DOHH2 (cell line): ENCODE results near the gene ANKRD39.
"Not testable (repeated sequence)": the region's sequence is repeated elsewhere in the genome, so short reads cannot be mapped to it uniquely, and the experiment has no call there.

Experiments used
- H3F3A ChIP-seq: fragments of 200-600 bp; sonication (generic), shearing (Covaris generic); 2 replicates; pipeline ENCODE4 v1.6.0; 2016; ENCODE audit warnings: antibody characterized with exemption, mild to moderate bottlenecking; ENCODE audit not compliant: control insufficient read depth, insufficient read depth
- H3K27ac ChIP-seq: fragments of 200-600 bp; sonication (generic); 2 replicates; pipeline ENCODE4 v1.5.1; 2014; ENCODE audit warnings: low read depth, mild to moderate bottlenecking, low read length, moderate library complexity
- H3K27me3 ChIP-seq: fragments of 200-600 bp; sonication (generic); 2 replicates; pipeline ENCODE4 v1.6.1; 2014; ENCODE audit warnings: mild to moderate bottlenecking, low read length, mixed read lengths; ENCODE audit not compliant: control insufficient read depth
- H3K36me3 ChIP-seq: fragments of 200-600 bp; sonication (generic); 2 replicates; pipeline ENCODE4 v1.6.1; 2014; ENCODE audit warnings: mild to moderate bottlenecking, low read length, moderate library complexity, mixed read lengths; ENCODE audit not compliant: control insufficient read depth
- H3K4me1 ChIP-seq: fragments of 200-600 bp; sonication (generic); 2 replicates; pipeline ENCODE4 v1.6.1; 2014; ENCODE audit warnings: mild to moderate bottlenecking, low read length, mixed read lengths; ENCODE audit not compliant: control insufficient read depth
- H3K4me2 ChIP-seq: fragments of 200-600 bp; sonication (generic); 2 replicates; pipeline ENCODE4 v1.6.0; 2014; ENCODE audit warnings: mild to moderate bottlenecking, low read length, moderate library complexity
- H3K4me3 ChIP-seq: fragments of 200-600 bp; sonication (generic); 2 replicates; pipeline ENCODE4 v1.5.1; 2014; ENCODE audit warnings: mild to moderate bottlenecking, low read length, mixed read lengths
- H3K79me2 ChIP-seq: fragments of 200-600 bp; sonication (generic); 2 replicates; pipeline ENCODE4 v1.6.1; 2014; ENCODE audit warnings: mild to moderate bottlenecking, low read length, mixed read lengths; ENCODE audit not compliant: control insufficient read depth
- H3K9me2 ChIP-seq: fragments of 200-600 bp; sonication (generic); replicated peaks from 2 replicates; pipeline ENCODE4 v1.6.1; 2014; ENCODE audit warnings: mild to moderate bottlenecking, low read length, mixed read lengths; ENCODE audit not compliant: control insufficient read depth
- H3K9me3 ChIP-seq: fragments of 200-600 bp; sonication (generic); 2 replicates; pipeline ENCODE4 v1.6.1; 2014; ENCODE audit warnings: antibody characterized with exemption, low read length, mixed read lengths; ENCODE audit not compliant: control insufficient read depth, insufficient read depth
- H4K20me1 ChIP-seq: fragments of 200-600 bp; sonication (generic); 2 replicates; pipeline ENCODE4 v1.6.0; 2014; ENCODE audit warnings: low read depth, mild to moderate bottlenecking, antibody characterized with exemption, low read length, moderate library complexity; ENCODE audit not compliant: control insufficient read depth, insufficient read depth
- EZH2phosphoT487 ChIP-seq: fragments of 200-600 bp; sonication (generic); IDR thresholded peaks from 2 replicates; pipeline ENCODE4 v1.6.1; 2017; ENCODE audit warnings: borderline replicate concordance, mild to moderate bottlenecking, antibody characterized with exemption, low read length, moderate library complexity, mixed read lengths
- TF ChIP-seq, protein P1 (sequence below): fragments of 200-600 bp; sonication (generic); IDR thresholded peaks from one replicate; pipeline ENCODE4 v1.5.1; 2014; ENCODE audit warnings: antibody characterized with exemption, mild to moderate bottlenecking, low read depth, low read length; ENCODE audit not compliant: poor library complexity, severe bottlenecking

Gene ANKRD39

DNA sequence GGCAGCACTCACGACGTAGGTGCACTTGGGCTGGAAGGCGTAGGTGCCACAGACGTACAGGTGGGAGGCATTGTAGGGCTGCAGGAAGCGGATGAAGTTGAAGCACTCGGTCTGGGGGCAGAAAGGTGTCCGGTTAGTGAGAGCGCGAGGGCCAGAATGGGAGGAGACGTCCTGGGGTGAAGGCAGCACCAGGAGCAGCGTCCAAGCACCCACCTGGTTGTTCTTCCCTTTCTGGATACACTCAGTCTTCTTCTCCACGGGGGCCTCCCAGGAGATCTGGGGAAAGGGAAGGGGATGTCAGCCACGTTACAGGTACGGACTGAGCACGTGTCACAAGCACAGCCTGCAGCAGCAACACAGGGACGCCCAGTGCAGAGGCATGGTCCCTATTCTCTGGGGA lies 7.8 kb upstream of the ANKRD39 start:
- no peak overlapping the region for H3K4me2 ChIP-seq
- TF ChIP-seq EZH2phosphoT487, result no peak
- TF ChIP-seq, protein P1, sequence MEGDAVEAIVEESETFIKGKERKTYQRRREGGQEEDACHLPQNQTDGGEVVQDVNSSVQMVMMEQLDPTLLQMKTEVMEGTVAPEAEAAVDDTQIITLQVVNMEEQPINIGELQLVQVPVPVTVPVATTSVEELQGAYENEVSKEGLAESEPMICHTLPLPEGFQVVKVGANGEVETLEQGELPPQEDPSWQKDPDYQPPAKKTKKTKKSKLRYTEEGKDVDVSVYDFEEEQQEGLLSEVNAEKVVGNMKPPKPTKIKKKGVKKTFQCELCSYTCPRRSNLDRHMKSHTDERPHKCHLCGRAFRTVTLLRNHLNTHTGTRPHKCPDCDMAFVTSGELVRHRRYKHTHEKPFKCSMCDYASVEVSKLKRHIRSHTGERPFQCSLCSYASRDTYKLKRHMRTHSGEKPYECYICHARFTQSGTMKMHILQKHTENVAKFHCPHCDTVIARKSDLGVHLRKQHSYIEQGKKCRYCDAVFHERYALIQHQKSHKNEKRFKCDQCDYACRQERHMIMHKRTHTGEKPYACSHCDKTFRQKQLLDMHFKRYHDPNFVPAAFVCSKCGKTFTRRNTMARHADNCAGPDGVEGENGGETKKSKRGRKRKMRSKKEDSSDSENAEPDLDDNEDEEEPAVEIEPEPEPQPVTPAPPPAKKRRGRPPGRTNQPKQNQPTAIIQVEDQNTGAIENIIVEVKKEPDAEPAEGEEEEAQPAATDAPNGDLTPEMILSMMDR, result no peak

DNA sequence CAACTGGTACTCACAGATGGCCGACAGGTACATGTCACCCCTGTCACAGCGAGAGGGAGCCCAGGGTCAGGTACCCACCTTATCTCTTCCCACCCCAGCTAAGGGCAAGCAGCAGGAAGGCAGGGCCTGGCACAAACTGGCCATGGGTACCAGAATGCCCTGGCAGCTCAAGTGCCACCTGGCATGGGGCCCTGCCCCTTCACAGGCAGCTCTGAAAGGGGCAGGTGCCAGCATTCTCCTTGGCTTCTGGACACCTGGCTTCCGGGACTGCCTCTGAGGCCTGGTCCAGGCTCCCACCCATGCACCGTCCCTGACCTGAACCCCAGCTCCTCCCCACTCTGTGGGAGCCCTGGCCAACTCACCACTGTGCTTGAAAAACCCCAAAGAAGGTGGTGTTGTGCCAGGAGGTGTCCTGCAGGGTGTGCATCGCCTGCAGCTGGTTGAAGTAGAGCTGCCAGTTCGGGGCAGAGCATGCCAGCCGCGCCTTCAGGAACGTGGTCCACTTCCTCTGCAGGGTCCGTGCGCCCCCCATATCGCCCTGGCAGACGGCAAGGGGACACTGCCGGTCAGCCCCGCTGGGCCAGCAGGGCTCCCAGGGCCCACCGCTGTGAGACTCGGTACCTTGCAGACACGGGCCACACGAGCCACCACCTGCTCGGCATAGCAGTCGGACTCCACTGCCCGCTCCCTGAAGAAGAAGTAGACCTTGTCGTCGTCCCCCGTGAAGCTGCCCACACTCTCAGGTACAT lies 6.7 kb upstream of the ANKRD39 start:
- Histone ChIP-seq H3K4me2 (no peak overlapping the region), H3K79me2 (no peaks in the 10 kb centered on the region), H3K9me2 (no peaks in the 10 kb centered on the region), H3K4me3 (no peak overlapping the region), H3F3A (no peaks in the 10 kb centered on the region), H4K20me1 (no peaks in the 10 kb centered on the region), H3K4me1 (peaks cover 14% of the 10 kb centered on the region), H3K27ac (no peak overlapping the region), H3K36me3 (no peaks in the 10 kb centered on the region), H3K9me3 (no peaks in the 10 kb centered on the region), H3K27me3 (peaks cover 39% of the 10 kb centered on the region)
- no peak for TF ChIP-seq EZH2phosphoT487
- TF ChIP-seq, protein P1, result no peak

More for the DNA sequence above, 7.8 kb upstream of the ANKRD39 start:
- Histone ChIP-seq H3K27me3 (peaks cover 44% of the 10 kb centered on the region), H3K27ac (no peak overlapping the region), H4K20me1 (no peaks in the 10 kb centered on the region), H3K9me2 (no peaks in the 10 kb centered on the region), H3F3A (no peaks in the 10 kb centered on the region), H3K9me3 (no peaks in the 10 kb centered on the region), H3K4me1 (peaks cover 14% of the 10 kb centered on the region), H3K4me3 (no peak overlapping the region), H3K36me3 (no peaks in the 10 kb centered on the region), H3K79me2 (no peaks in the 10 kb centered on the region)

DNA sequence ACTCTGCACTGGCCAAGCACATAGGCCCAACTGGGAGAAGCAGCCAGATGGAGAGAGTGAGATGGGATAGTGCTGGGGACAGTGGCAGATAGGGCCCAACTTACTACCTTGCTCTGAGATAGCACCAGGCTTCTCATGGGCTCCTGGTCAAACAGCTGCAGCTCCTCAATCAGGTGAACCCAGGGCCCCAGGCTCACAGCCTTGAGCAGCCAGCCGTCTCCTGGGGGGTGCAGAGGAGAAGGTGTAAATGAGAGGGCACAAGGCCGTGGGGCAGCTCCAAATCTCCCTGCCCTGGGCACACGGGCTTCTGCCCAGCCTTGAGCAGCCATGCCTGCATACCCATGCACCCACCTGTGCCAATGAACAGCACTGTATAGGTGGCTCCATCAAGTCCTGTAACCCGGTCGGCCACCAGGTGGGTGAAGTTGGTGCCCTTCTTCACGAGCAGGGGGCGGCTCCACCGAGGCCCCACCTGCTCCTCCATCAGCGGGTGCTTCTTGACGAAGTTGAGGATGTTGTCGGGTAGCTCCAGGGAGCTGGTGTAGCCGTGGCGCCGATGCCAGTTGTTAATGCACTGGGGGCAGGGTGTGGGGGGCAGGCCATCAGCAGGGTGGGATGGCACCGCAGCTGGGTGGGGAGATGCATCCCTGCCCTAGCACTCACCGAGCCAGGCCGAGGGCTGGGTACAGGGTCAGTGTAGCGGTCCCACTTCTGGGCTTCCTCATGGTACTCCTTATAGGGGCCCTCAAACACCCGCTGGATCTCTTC lies 5.9 kb upstream of the ANKRD39 start:
- no peaks in the 10 kb centered on the region for H3F3A ChIP-seq
- no peaks in the 10 kb centered on the region for H3K9me3 ChIP-seq
- H3K79me2 ChIP-seq, result no peaks in the 10 kb centered on the region
- H3K36me3 ChIP-seq, result no peaks in the 10 kb centered on the region
- H3K27ac ChIP-seq, result no peak overlapping the region
- H3K9me2 ChIP-seq, result no peaks in the 10 kb centered on the region
- H4K20me1 ChIP-seq, result no peaks in the 10 kb centered on the region
- no peak overlapping the region for H3K4me3 ChIP-seq
- no peak overlapping the region for H3K4me2 ChIP-seq
- TF ChIP-seq, protein P1, result no peak
- TF ChIP-seq EZH2phosphoT487, result no peak
- H3K27me3 ChIP-seq, result peaks cover 40% of the 10 kb centered on the region
- peaks cover 13% of the 10 kb centered on the region for H3K4me1 ChIP-seq

DNA sequence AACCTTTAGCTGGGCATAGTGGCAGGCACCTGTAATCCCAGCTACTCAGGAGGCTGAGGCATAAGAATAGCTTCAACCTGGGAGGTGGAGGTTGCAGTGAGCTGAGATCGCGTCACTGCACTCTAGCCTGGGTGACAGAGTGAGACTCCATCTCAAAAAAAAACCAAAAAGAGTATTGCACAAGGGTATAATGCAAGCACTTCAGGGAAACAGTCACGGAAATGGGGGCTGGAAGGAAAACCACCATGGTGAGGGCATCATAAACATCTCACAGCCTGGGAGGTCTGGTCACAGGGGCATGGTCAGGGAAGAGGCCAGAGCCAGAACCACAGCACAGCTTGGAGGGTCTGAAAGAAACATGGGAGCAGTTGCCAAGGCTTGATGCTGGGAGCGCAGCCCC lies 5.2 kb upstream of the ANKRD39 start:
- not testable (repeated sequence) for H3K9me3 ChIP-seq, H3K4me2 ChIP-seq, H3K36me3 ChIP-seq, H4K20me1 ChIP-seq, H3K79me2 ChIP-seq, H3K4me3 ChIP-seq, H3K27ac ChIP-seq, H3F3A ChIP-seq, H3K9me2 ChIP-seq
- H3K27me3 ChIP-seq, result peaks cover 34% of the 10 kb centered on the region
- H3K4me1 ChIP-seq, result peaks cover 10% of the 10 kb centered on the region
